ENCODE results near the gene HCN3.

- TF ChIP-seq EZH2 (IDR thresholded peaks at IDR 0.05; ENCODE audit: borderline replicate concordance, low read length) (no peak), CTCF (IDR thresholded peaks at IDR 0.05; ENCODE audit: low read length) (no peak; the same call in 1 of the 2 replicates)
Observed at GRCh38 chr1:155309423-155310021, 32.3 kb downstream of the HCN3 start.
